Right lobe of liver (tissue), 6 donors: ENCODE measurements around the gene IGFL1. TPM values are rescaled to one million over a fixed set of nuclear protein-coding genes. Genes with fewer than 3 reads are reported as not detected.
"Not testable (repeated sequence)": the region's sequence is repeated elsewhere in the genome, so short reads cannot be mapped to it uniquely, and the experiment has no call there.

Experiments used
- ATAC-seq, 4 donors: fragments of 200-7000 bp; cut with Tn5 transposase; one replicate each; pipeline ENCODE4 v1.9.1; 2020; ENCODE audit warnings: mild to moderate bottlenecking in 4 of 4, moderate library complexity in 4 of 4
- DNase-seq, 3 donors: peaks; one replicate each; pipeline ENCODE4 v3.0.0-alpha.2; 2020
- H3K27ac ChIP-seq, 3 donors: fragments of 200-600 bp; one replicate each; pipeline ENCODE4 v1.8.0; 2022
- H3K27me3 ChIP-seq, 2 donors: fragments of 200-600 bp; one replicate each; pipeline ENCODE4 v1.8.0; 2022
- H3K36me3 ChIP-seq, 4 donors: fragments of 200-600 bp; sonication (generic) in 1 of 4; one replicate each; pipeline versions ENCODE4 v1.5.1 to v1.8.0; 2017 to 2022; ENCODE audit warnings: control low read depth in 1 of 4
- H3K4me1 ChIP-seq, 4 donors: fragments of 200-600 bp; sonication (generic) in 1 of 4; one replicate each; pipeline versions ENCODE4 v1.5.1 to v1.8.0; 2017 to 2022; ENCODE audit warnings: control low read depth in 1 of 4
- H3K4me3 ChIP-seq, 3 donors: fragments of 200-600 bp; one replicate each; pipeline ENCODE4 v1.8.0; 2022
- H3K9me3 ChIP-seq, 4 donors: fragments of 200-600 bp; sonication (generic) in 1 of 4; one replicate each; pipeline versions ENCODE4 v1.5.1 to v1.8.0; 2017 to 2022; ENCODE audit warnings: control low read depth in 1 of 4
- CTCF ChIP-seq, 4 donors: fragments of 200-600 bp in 3 of 4; fragments of 450-650 bp in 1 of 4; IDR thresholded peaks; one replicate each; pipeline versions ENCODE4 v1.5.1 to v1.8.0; 2016 to 2022; ENCODE audit warnings: antibody characterized with exemption in 4 of 4, mild to moderate bottlenecking in 2 of 4
- POLR2A ChIP-seq: fragments of 450-650 bp; IDR thresholded peaks from one replicate; pipeline ENCODE4 v1.6.1; 2017; ENCODE audit warnings: antibody characterized with exemption, mild to moderate bottlenecking
- WGBS: methylation state at CpG from one replicate; pipeline ENCODE4 v1.1.6; 2018; ENCODE audit warnings: low coverage, low lambda C conversion rate; ENCODE audit not compliant: insufficient coverage; ENCODE audit errors: missing lambda C conversion rate; 5-methylcytosine and 5-hydroxymethylcytosine counted together
- intact Hi-C, 2 donors: fragments of 100-400 bp; cut with DNase I; formaldehyde crosslinking; loops; one replicate each; pipeline versions ENCODE4 v1.11.2 to v1.14.1; 2022
- total RNA-seq, 6 experiments: library from RNA; depleted of rRNA in 2 of 6; stranded (reverse); fragments of >200 nt in 2 of 6; fragmentation: NEBNext Ultra II Directional in 3 of 6; extraction: Animal tissue kit (Norgen Biotek cat#: 25700) in 3 of 6; gene quantifications; one replicate each; pipeline versions ENCODE4 v1.1.0 to v1.2.4, GENCODE V29; 2016 to 2023
- donor health status: DM: no; HTN: yes; CAD: no.
- donor health status: DM: no; HTN: no; CAD: no.
- donor health status: DM: no; HTN: no; CAD: no.
- donor health status: DM: no; HTN: yes; CAD: no.
- donor health status: DM: no; HTN: yes; CAD: no.

IGFL1 gene
- total RNA-seq, 6 experiments from 2014 or later, result not detected

GRCh38 chr19:46221981-46222610 lies 7.4 kb upstream of the IGFL1 start:
- no peaks in the 10 kb centered on the region for H3K4me1 ChIP-seq
- no peak overlapping the region for H3K27ac ChIP-seq
- H3K36me3 ChIP-seq, result no peaks in the 10 kb centered on the region
- peak in 2 of 4 donors; percentile 28 to 29 for ATAC-seq
- no peaks in the 10 kb centered on the region for H3K9me3 ChIP-seq
- WGBS, result 21% methylated on average over 5 of the region's 7 CpGs
- DNase-seq, result no peak
- no peaks in the 10 kb centered on the region for H3K27me3 ChIP-seq
- intact Hi-C loops, result no loop called here
- H3K4me3 ChIP-seq, result no peak overlapping the region
- TF ChIP-seq CTCF (IDR thresholded peaks at IDR 0.05) (no peak), POLR2A (no peak)

GRCh38 chr19:46223787-46224186 lies 5.8 kb upstream of the IGFL1 start:
- H3K9me3 ChIP-seq, intact Hi-C loops, H3K27ac ChIP-seq, H3K4me1 ChIP-seq, DNase-seq, H3K27me3 ChIP-seq, H3K4me3 ChIP-seq, H3K36me3 ChIP-seq: not testable (repeated sequence)
- peak in 1 of 4 donors; percentile 6 for ATAC-seq
- 80% methylated on average over 1 of the region's 10 CpGs for WGBS

GRCh38 chr19:46224773-46225172 lies 4.8 kb upstream of the IGFL1 start:
- WGBS, result 83% methylated on average over 1 of the region's 3 CpGs
- no peak for TF ChIP-seq POLR2A
- TF ChIP-seq CTCF (IDR thresholded peaks at IDR 0.05), result no peak

GRCh38 chr19:46225558-46226004 lies 4.0 kb upstream of the IGFL1 start:
- intact Hi-C loops, result no loop called here
- no peak for ATAC-seq
- Histone ChIP-seq H3K4me1 (no peaks in the 10 kb centered on the region), H3K36me3 (no peaks in the 10 kb centered on the region), H3K9me3 (no peaks in the 10 kb centered on the region), H3K27me3 (no peaks in the 10 kb centered on the region), H3K27ac (no peak overlapping the region), H3K4me3 (no peak overlapping the region)
- 36% methylated on average over 5 of the region's 5 CpGs for WGBS
- TF ChIP-seq POLR2A, result no peak
- no peak for TF ChIP-seq CTCF (IDR thresholded peaks at IDR 0.05)
- DNase-seq, result no peak

More at GRCh38 chr19:46224773-46225172, 4.8 kb upstream of the IGFL1 start:
- ATAC-seq (no peak), DNase-seq (no peak)
- no peaks in the 10 kb centered on the region for H3K4me1 ChIP-seq
- no peaks in the 10 kb centered on the region for H3K27me3 ChIP-seq
- no peak overlapping the region for H3K4me3 ChIP-seq
- H3K36me3 ChIP-seq, result no peaks in the 10 kb centered on the region
- intact Hi-C loops, result no loop called here
- no peaks in the 10 kb centered on the region for H3K9me3 ChIP-seq
- H3K27ac ChIP-seq, result no peak overlapping the region

- H3K27me3 ChIP-seq, result no peaks in the 10 kb centered on the region
- TF ChIP-seq POLR2A, result no peak
- TF ChIP-seq CTCF (IDR thresholded peaks at IDR 0.05), result no peak
- intact Hi-C loops, result no loop called here
- no peaks in the 10 kb centered on the region for H3K4me1 ChIP-seq
- 26% methylated on average over 6 of the region's 9 CpGs for WGBS
- ATAC-seq, result no peak
- no peak overlapping the region for H3K4me3 ChIP-seq
- H3K36me3 ChIP-seq, result no peaks in the 10 kb centered on the region
- DNase-seq, result no peak
- no peaks in the 10 kb centered on the region for H3K9me3 ChIP-seq
- H3K27ac ChIP-seq, result no peak overlapping the region
Observed at GRCh38 chr19:46226438-46226973, 3.0 kb upstream of the IGFL1 start.
